HepG2 (cell line): ENCODE measurements around the gene NOL4L. TPM values are rescaled to one million over a fixed set of nuclear protein-coding genes. Genes with fewer than 3 reads are reported as not detected.

Experiments
- AKAP8 ChIP-seq: sonication (generic); formaldehyde crosslinking; IDR thresholded peaks from 2 replicates; pipeline ENCODE4 v1.5.1; 2020; ENCODE audit warnings: mild to moderate bottlenecking, missing genetic modification reagents
- CEBPG ChIP-seq: IDR thresholded peaks from 2 replicates; pipeline ENCODE4 v1.6.1; 2016
- ESRRA ChIP-seq: sonication (generic); formaldehyde crosslinking; IDR thresholded peaks from 2 replicates; pipeline ENCODE4 v1.5.1; 2020; ENCODE audit warnings: mild to moderate bottlenecking, low read depth, missing genetic modification reagents
- EZH2 ChIP-seq: conservative IDR thresholded peaks from 2 replicates; pipeline ENCODE4 v1.6.1; 2012; ENCODE audit warnings: mild to moderate bottlenecking, low read depth, low read length, moderate library complexity
- FOXA3 ChIP-seq: IDR thresholded peaks from 2 replicates; pipeline ENCODE4 v1.6.1; 2016; ENCODE audit warnings: missing genetic modification reagents, missing compliant biosample characterization
- FOXK2 ChIP-seq: fragments of 450-650 bp; IDR thresholded peaks from 2 replicates; pipeline ENCODE4 v1.6.1; 2016
- GATAD2A ChIP-seq: IDR thresholded peaks from 2 replicates; pipeline ENCODE4 v1.6.1; 2016
- KDM3A ChIP-seq: IDR thresholded peaks from 2 replicates; pipeline ENCODE4 v1.6.1; 2018; ENCODE audit warnings: low read depth, missing compliant biosample characterization
- KLF16 ChIP-seq, 2 experiments: sonication (generic) in 1 of 2; formaldehyde crosslinking in 1 of 2; IDR thresholded peaks; 2 replicates each; pipeline versions ENCODE4 v1.6.1 to v1.8.0; 2016 to 2023; ENCODE audit warnings: missing genetic modification reagents in 2 of 2, missing compliant biosample characterization in 1 of 2
- MIER2 ChIP-seq: IDR thresholded peaks from 2 replicates; pipeline ENCODE4 v1.6.1; 2016; ENCODE audit warnings: missing biosample characterization, missing genetic modification reagents
- RAD51 ChIP-seq: fragments of 450-650 bp; IDR thresholded peaks from 2 replicates; pipeline ENCODE4 v1.6.1; 2016; ENCODE audit warnings: borderline replicate concordance
- REL ChIP-seq: sonication (generic); formaldehyde crosslinking; conservative IDR thresholded peaks from 2 replicates; pipeline ENCODE4 v1.8.0; 2022; ENCODE audit warnings: mild to moderate bottlenecking, missing genetic modification reagents, moderate library complexity
- SALL2 ChIP-seq: sonication (generic); formaldehyde crosslinking; IDR thresholded peaks from 2 replicates; pipeline ENCODE4 v1.8.1; 2023; ENCODE audit warnings: mild to moderate bottlenecking, missing genetic modification reagents, inconsistent platforms
- SETDB1 ChIP-seq: sonication (generic); formaldehyde crosslinking; IDR thresholded peaks from 2 replicates; pipeline ENCODE4 v1.5.1; 2020; ENCODE audit warnings: missing genetic modification reagents, mild to moderate bottlenecking, borderline replicate concordance
- ZBTB7B ChIP-seq: sonication (generic); formaldehyde crosslinking; IDR thresholded peaks from 2 replicates; pipeline ENCODE4 v1.4.0; 2020; ENCODE audit warnings: missing genetic modification reagents
- ZNF251 ChIP-seq: sonication (generic); formaldehyde crosslinking; IDR thresholded peaks from 2 replicates; pipeline ENCODE4 v1.9.0; 2021; ENCODE audit warnings: mild to moderate bottlenecking, missing genetic modification reagents
- ZNF282 ChIP-seq: fragments of 450-650 bp; IDR thresholded peaks from 2 replicates; pipeline ENCODE4 v1.6.1; 2018; ENCODE audit not compliant: partially characterized antibody
- ZNF296 ChIP-seq: sonication (generic); formaldehyde crosslinking; conservative IDR thresholded peaks from 2 replicates; pipeline ENCODE4 v1.5.0; 2020; ENCODE audit warnings: mild to moderate bottlenecking, missing genetic modification reagents
- ZNF343 ChIP-seq: sonication (generic); formaldehyde crosslinking; IDR thresholded peaks from 2 replicates; pipeline ENCODE4 v1.4.0; 2020; ENCODE audit warnings: mild to moderate bottlenecking, missing genetic modification reagents
- ZNF570 ChIP-seq: sonication (generic); formaldehyde crosslinking; IDR thresholded peaks from 2 replicates; pipeline ENCODE4 v1.4.0; 2020; ENCODE audit warnings: mild to moderate bottlenecking, missing genetic modification reagents, borderline replicate concordance
- ZNF841 ChIP-seq: sonication (generic); formaldehyde crosslinking; IDR thresholded peaks from 2 replicates; pipeline ENCODE4 v1.8.1; 2023; ENCODE audit warnings: missing genetic modification reagents, borderline replicate concordance
- ZNF879 ChIP-seq: sonication (generic); formaldehyde crosslinking; IDR thresholded peaks from 2 replicates; pipeline ENCODE4 v1.8.1; 2023; ENCODE audit warnings: missing genetic modification reagents
- ZSCAN25 ChIP-seq: sonication (generic); formaldehyde crosslinking; IDR thresholded peaks from 2 replicates; pipeline ENCODE4 v1.8.0; 2022; ENCODE audit warnings: mild to moderate bottlenecking, missing genetic modification reagents
- polyA plus RNA-seq, 8 experiments: library from polyadenylated mRNA; depleted of rRNA in 3 of 8; stranded (reverse) in 7 of 8; unstranded in 1 of 8; fragments of >200 nt; fragmentation: Illumina TruSeq in 4 of 8; extraction: Trizol in 4 of 8; gene quantifications; 2 replicates each; pipeline versions ENCODE4 v1.2.1 to v1.2.3, GENCODE V29; 2011 to 2016; ENCODE audit warnings: low read depth in 4 of 8, missing spikeins in 1 of 8, mixed read lengths in 1 of 8; ENCODE audit not compliant: insufficient read depth in 1 of 8
- total RNA-seq, 5 experiments: library from RNA; depleted of rRNA; stranded (reverse); fragments of >200 nt; fragmentation: Illumina TruSeq; extraction: Trizol; gene quantifications; 2 replicates each; pipeline ENCODE4 v1.2.3, GENCODE V29; 2016; ENCODE audit warnings: low read depth in 1 of 5
- TF ChIP-seq, protein P1 (sequence below): sonication (generic); formaldehyde crosslinking; IDR thresholded peaks from 2 replicates; pipeline ENCODE4 v1.8.0; 2022; ENCODE audit warnings: mild to moderate bottlenecking, missing genetic modification reagents, moderate library complexity
- TF ChIP-seq, protein P2 (sequence below): sonication (generic); formaldehyde crosslinking; IDR thresholded peaks from 2 replicates; pipeline ENCODE4 v1.4.0; 2020; ENCODE audit warnings: missing genetic modification reagents
- TF ChIP-seq, protein P3 (sequence below): sonication (generic); formaldehyde crosslinking; IDR thresholded peaks from 2 replicates; pipeline ENCODE4 v1.8.1; 2022; ENCODE audit warnings: low read depth, mild to moderate bottlenecking, missing genetic modification reagents

The NOL4L gene
- total and polyA plus RNA-seq, 2 of the 13 experiments (the other 11 are each of a cell fraction or from before 2014, with no cell fraction given) = 16.6 to 35.4 TPM

DNA sequence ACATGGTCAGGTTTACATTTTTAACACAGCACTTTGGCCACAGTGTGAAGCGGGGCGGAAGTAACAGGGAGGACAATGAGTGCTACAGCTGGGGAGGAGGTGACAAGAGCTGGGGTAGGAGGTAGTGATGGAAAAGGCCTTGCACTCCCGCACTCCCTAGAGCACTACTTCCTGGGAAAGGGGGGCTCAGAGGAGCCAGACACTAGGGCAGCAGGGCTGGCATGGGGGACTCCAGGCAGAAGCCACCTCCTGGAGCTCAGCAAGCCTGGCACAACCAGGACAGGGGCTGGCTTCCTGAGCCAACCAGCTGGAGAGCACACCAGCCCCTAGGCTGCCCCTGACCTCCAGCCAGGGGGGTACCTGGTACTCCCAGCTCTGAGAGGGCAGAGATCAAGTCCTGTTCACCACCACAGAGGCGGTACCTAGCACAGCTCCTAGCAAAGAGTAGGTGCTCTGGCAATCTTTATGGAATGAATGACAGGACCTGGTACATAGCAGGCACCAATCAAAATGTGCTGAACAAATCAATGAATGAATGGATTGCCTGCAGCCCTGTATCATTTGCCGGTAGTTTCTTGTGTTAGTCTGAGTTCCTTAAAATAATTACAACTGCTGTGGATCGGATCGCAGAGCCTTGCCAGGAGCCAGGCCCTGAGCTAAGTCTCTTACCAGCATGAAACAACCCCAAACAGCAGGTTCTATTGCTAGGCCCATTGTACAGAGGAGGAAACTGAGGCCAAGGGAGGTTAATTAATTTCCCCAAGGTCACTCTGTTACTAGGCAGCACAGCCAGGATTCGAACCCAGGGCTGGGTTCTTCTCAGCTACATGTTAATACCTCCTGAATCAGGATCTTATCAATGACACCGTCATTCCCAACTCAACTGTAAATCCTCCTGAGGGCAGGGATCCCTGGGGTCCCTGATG lies 15.5 kb downstream of the NOL4L start (continued):
- TF ChIP-seq, protein P1, sequence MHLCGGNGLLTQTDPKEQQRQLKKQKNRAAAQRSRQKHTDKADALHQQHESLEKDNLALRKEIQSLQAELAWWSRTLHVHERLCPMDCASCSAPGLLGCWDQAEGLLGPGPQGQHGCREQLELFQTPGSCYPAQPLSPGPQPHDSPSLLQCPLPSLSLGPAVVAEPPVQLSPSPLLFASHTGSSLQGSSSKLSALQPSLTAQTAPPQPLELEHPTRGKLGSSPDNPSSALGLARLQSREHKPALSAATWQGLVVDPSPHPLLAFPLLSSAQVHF (CRISPR knock-in tag) = no peak
- TF ChIP-seq ZSCAN25 (CRISPR knock-in tag) (peak; percentile 57; the same call in 1 of the 2 replicates), ZNF841 (CRISPR knock-in tag) (no peak), FOXK2 (no peak), SETDB1 (CRISPR knock-in tag) (no peak), EZH2 (no peak), FOXA3 (CRISPR knock-in tag) (no peak), CEBPG (CRISPR knock-in tag) (no peak), GATAD2A (0 out of 2 replicates have a peak, but pooled peaks have one; percentile 36), ESRRA (peak; percentile 70; the same call in 1 of the 2 replicates), ZNF570 (no peak), AKAP8 (CRISPR knock-in tag) (no peak), ZNF251 (CRISPR knock-in tag) (no peak), MIER2 (CRISPR knock-in tag) (no peak), RAD51 (no peak), ZNF343 (CRISPR knock-in tag) (no peak), ZNF879 (CRISPR knock-in tag) (0 out of 2 replicates have a peak, but pooled peaks have one; percentile 59), ZBTB7B (CRISPR knock-in tag) (peak; percentile 57; the same call in 1 of the 2 replicates), KDM3A (CRISPR knock-in tag) (no peak), ZNF282 (no peak), SALL2 (CRISPR knock-in tag) (no peak), ZNF296 (CRISPR knock-in tag) (no peak), REL (CRISPR knock-in tag) (no peak), KLF16 (CRISPR knock-in tag; IDR thresholded peaks at IDR 0.05) (no peak)
- TF ChIP-seq, protein P2, sequence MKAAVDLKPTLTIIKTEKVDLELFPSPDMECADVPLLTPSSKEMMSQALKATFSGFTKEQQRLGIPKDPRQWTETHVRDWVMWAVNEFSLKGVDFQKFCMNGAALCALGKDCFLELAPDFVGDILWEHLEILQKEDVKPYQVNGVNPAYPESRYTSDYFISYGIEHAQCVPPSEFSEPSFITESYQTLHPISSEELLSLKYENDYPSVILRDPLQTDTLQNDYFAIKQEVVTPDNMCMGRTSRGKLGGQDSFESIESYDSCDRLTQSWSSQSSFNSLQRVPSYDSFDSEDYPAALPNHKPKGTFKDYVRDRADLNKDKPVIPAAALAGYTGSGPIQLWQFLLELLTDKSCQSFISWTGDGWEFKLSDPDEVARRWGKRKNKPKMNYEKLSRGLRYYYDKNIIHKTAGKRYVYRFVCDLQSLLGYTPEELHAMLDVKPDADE = no peak
- TF ChIP-seq, protein P3, sequence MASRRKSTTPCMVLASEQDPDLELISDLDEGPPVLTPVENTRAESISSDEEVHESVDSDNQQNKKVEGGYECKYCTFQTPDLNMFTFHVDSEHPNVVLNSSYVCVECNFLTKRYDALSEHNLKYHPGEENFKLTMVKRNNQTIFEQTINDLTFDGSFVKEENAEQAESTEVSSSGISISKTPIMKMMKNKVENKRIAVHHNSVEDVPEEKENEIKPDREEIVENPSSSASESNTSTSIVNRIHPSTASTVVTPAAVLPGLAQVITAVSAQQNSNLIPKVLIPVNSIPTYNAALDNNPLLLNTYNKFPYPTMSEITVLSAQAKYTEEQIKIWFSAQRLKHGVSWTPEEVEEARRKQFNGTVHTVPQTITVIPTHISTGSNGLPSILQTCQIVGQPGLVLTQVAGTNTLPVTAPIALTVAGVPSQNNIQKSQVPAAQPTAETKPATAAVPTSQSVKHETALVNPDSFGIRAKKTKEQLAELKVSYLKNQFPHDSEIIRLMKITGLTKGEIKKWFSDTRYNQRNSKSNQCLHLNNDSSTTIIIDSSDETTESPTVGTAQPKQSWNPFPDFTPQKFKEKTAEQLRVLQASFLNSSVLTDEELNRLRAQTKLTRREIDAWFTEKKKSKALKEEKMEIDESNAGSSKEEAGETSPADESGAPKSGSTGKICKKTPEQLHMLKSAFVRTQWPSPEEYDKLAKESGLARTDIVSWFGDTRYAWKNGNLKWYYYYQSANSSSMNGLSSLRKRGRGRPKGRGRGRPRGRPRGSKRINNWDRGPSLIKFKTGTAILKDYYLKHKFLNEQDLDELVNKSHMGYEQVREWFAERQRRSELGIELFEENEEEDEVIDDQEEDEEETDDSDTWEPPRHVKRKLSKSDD = no peak
